SK-N-SH treated with all-trans-retinoic acid at 6 μM for 48 hours (cell line): Measurements from ENCODE around the gene UPB1.

Source experiments
- BACH2 ChIP-seq: fragments of 250-450 bp; sonication (Bioruptor Pico); IDR thresholded peaks from 2 replicates; pipeline ENCODE4 v1.9.0; 2021; ENCODE audit warnings: mild to moderate bottlenecking, borderline replicate concordance
- GLIS3 ChIP-seq: fragments of 250-450 bp; sonication (Bioruptor Pico); IDR thresholded peaks from 2 replicates; pipeline ENCODE4 v1.5.0; 2020; ENCODE audit warnings: mild to moderate bottlenecking, moderate library complexity
- ISL1 ChIP-seq: fragments of 250-450 bp; sonication (Bioruptor Pico); IDR thresholded peaks from 2 replicates; pipeline ENCODE4 v2.1.2; 2022; ENCODE audit warnings: mild to moderate bottlenecking, moderate library complexity
- PPARA ChIP-seq: fragments of 250-450 bp; sonication (Bioruptor Pico); IDR thresholded peaks from 2 replicates; pipeline ENCODE4 v1.5.0; 2020; ENCODE audit warnings: mild to moderate bottlenecking, borderline replicate concordance

GRCh38 chr22:24466716-24467328 is 28.3 kb upstream of the UPB1 start:
- no peak for TF ChIP-seq GLIS3 (CRISPR knock-in tag)
- TF ChIP-seq PPARA (CRISPR knock-in tag), result no peak
- no peak for TF ChIP-seq ISL1 (CRISPR knock-in tag)
- TF ChIP-seq BACH2, result no peak
